Measurements from ENCODE around the gene MIEF1.

MIEF1 gene

GRCh38 chr22:39471381-39472141 lies 30.5 kb upstream of the MIEF1 start:
- peak; percentile 37 for DNase-seq

DNA sequence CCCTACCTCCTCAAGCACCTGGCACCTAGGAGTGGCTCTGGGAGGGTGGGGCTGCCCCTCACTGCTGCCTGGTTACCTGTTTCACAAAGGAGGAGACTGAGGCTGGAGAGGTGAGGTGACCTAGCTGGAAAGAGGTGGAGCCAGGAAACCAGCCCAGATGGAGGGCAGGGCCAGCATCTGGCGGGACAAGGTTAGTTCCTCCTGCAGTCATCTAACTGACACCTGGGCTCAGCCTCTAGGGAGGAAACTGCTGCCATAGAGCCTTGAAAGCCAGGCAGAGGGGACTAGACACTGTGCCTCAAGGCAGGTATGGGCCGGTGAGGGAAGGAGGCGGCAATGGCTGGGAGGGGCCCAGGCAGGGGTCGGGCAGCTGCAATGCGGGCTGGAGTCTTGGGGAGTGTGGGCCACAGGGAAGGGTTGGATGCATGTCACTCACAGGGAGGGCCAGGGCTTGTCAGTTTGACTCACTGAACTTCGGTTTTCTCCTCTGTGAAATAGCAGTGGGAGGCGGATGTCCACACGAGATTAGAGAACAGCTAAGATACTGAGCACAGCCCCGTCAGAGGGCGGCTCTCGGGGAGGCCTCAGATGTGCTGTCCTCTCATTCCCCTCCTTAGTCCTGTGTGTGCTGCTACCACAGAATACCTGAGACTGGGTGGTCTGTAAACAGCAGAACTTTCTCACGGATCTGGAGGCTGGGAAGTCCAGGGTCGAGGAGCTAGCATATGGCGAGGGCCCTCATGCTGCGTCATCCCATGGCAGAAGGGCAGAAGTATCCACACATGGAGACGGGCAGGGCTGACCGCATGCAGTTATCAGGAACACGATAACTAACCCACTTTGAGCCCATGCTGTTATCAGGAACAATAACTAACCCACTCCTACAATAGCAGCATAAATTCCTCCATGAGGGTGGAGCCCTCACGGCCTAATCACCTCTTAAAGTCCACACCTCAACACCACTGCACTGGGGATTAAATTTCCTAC lies 29.2 kb upstream of the MIEF1 start:
- DNase-seq, result no peak

DNA sequence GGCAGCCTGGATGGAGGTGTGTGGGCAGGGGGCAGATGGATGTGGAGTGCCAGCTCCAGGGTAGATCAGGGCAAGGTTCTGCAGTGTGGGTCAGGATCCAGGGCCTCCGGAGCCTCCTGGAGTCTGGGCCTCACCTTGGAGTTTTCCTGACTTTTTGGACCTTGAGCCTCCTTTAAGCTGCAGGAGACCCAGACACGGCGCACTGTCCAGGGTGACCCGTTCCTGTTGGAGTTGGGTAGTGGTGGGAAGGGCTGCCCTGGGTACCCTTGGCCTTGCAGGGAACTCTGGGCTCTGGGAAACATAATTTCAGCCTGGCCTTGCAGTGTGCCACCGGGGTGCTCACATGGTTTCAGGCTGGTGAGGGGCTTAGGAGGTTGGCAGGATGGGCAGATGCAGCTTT lies 28.2 kb upstream of the MIEF1 start:
- DNase-seq, result no peak

GRCh38 chr22:39474351-39475111 lies 27.6 kb upstream of the MIEF1 start:
- no peak for DNase-seq

GRCh38 chr22:39475337-39475736 lies 26.8 kb upstream of the MIEF1 start:
- DNase-seq, result no peak

- no peak for DNase-seq
Observed at GRCh38 chr22:39475902-39476301, 26.2 kb upstream of the MIEF1 start.

- DNase-seq, result no peak
Observed at GRCh38 chr22:39476664-39477063, 25.4 kb upstream of the MIEF1 start.

GRCh38 chr22:39477542-39477941 lies 24.5 kb upstream of the MIEF1 start:
- DNase-seq, result no peak

DNA sequence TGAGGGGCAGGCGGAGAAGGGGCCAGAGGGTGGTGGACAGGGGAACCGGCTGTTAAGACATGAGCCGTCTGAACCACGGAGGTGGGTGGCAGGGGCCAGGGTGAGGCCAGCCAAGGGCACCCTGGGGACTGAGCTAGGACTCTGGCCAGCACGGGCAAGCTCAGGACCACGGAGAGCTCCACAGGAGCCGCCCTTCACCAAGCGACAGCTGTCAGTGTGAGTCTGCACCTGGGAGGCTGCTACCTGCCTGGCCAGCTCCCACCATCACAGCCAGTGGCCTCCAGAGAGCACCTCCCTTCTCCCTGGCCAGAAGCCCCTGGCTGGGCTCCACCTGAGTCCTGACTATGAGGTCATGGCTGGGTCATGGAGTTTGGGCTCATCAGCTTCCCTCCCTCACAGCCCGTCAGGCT lies 23.6 kb upstream of the MIEF1 start:
- no peak for DNase-seq

GRCh38 chr22:39479254-39479653 lies 22.8 kb upstream of the MIEF1 start:
- no peak for DNase-seq

GRCh38 chr22:39480557-39480956 lies 21.5 kb upstream of the MIEF1 start:
- DNase-seq, result no peak

DNA sequence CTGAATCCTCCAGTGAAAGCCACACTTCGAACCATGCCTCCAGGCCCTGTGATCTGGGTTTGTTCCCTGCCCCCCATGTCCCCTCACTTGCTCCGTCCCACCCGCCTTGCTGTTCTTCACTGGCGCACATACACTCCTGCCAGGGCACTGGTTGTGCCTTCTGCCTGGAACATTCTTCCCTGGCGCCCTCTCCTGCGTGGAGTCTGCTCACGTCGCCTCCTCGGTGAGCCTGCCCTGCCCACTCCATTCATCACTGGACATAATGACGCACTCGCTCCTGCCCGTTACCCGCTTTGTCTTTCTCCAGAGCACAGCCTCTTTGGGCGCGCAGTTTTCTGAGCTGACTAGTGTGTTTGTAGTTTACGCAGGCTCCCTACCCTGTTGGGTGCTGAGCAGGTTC lies 21.0 kb upstream of the MIEF1 start:
- no peak for DNase-seq

GRCh38 chr22:39481595-39481994 lies 20.5 kb upstream of the MIEF1 start:
- no peak for DNase-seq

GRCh38 chr22:39482768-39483167 lies 19.3 kb upstream of the MIEF1 start:
- no peak for DNase-seq

DNA sequence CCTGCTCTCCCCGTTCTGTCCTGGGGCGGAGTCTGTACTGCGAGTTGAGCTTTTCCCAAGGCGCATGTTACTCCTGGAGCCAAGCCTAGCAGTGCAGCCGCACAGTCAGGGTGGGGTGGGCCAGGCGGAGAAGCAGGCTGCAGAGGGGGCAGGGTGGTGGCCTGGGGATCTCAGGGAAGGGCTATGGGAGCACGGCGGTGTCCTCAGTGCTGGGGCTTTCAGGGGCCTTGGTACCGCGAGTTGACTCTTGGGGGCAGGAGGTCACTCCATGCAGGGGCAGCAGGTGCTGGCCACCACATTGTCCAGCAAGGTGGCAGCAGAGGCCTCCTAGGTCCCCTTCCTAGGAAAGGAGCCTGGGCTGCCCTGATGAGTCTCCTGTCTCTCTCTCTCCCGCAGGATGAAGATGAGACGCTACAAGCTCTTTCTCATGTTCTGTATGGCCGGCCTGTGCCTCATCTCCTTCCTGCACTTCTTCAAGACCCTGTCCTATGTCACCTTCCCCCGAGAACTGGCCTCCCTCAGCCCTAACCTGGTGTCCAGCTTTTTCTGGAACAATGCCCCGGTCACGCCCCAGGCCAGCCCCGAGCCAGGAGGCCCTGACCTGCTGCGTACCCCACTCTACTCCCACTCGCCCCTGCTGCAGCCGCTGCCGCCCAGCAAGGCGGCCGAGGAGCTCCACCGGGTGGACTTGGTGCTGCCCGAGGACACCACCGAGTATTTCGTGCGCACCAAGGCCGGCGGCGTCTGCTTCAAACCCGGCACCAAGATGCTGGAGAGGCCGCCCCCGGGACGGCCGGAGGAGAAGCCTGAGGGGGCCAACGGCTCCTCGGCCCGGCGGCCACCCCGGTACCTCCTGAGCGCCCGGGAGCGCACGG lies 14.9 kb upstream of the MIEF1 start:
- DNase-seq, result no peak

- no peak for DNase-seq
Observed at GRCh38 chr22:39487826-39488520, 14.1 kb upstream of the MIEF1 start.

DNA sequence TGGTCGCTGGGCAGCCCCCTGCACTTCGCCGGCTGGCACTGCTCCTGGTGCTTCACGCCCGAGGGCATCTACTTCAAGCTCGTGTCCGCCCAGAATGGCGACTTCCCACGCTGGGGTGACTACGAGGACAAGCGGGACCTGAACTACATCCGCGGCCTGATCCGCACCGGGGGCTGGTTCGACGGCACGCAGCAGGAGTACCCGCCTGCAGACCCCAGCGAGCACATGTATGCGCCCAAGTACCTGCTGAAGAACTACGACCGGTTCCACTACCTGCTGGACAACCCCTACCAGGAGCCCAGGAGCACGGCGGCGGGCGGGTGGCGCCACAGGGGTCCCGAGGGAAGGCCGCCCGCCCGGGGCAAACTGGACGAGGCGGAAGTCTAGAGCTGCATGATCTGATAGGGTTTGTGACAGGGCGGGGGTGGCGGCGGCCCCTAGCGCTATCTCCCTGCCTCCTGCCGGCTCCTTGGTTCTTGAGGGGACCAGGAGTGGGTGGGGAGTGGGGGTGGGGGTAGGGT lies 13.5 kb upstream of the MIEF1 start:
- DNase-seq, result no peak

- DNase-seq, result no peak
Observed at GRCh38 chr22:39489094-39490068, 12.7 kb upstream of the MIEF1 start.

- peak; percentile 79 for DNase-seq
Observed at GRCh38 chr22:39490135-39490798, 11.8 kb upstream of the MIEF1 start.

Data from MV-4-11 (cell line).